OCI-LY7 (cell line): ENCODE measurements around the gene TRIM9.

Experiments used
- EZH2phosphoT487 ChIP-seq: fragments of 200-600 bp; sonication (generic); IDR thresholded peaks from 2 replicates; pipeline ENCODE4 v1.6.1; 2018; ENCODE audit warnings: low read depth, borderline replicate concordance, mild to moderate bottlenecking, mixed run types, antibody characterized with exemption, low read length, moderate library complexity, mixed read lengths
- TF ChIP-seq, protein P1 (sequence below): fragments of 200-600 bp; sonication (generic); conservative IDR thresholded peaks from 2 replicates; pipeline ENCODE4 v1.5.1; 2014; ENCODE audit warnings: mild to moderate bottlenecking, antibody characterized with exemption, low read length, moderate library complexity, mixed read lengths

- TF ChIP-seq, protein P1, sequence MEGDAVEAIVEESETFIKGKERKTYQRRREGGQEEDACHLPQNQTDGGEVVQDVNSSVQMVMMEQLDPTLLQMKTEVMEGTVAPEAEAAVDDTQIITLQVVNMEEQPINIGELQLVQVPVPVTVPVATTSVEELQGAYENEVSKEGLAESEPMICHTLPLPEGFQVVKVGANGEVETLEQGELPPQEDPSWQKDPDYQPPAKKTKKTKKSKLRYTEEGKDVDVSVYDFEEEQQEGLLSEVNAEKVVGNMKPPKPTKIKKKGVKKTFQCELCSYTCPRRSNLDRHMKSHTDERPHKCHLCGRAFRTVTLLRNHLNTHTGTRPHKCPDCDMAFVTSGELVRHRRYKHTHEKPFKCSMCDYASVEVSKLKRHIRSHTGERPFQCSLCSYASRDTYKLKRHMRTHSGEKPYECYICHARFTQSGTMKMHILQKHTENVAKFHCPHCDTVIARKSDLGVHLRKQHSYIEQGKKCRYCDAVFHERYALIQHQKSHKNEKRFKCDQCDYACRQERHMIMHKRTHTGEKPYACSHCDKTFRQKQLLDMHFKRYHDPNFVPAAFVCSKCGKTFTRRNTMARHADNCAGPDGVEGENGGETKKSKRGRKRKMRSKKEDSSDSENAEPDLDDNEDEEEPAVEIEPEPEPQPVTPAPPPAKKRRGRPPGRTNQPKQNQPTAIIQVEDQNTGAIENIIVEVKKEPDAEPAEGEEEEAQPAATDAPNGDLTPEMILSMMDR = no peak
- no peak for TF ChIP-seq EZH2phosphoT487
Observed at GRCh38 chr14:51107801-51108200, 12.9 kb upstream of the TRIM9 start.
